Measurements from ENCODE around the gene NDUFB4. TPM values are rescaled to one million over a fixed set of nuclear protein-coding genes. Genes with fewer than 3 reads are reported as not detected.

NDUFB4 gene
- total and polyA plus RNA-seq, 9 of the 15 experiments (the other 6 are each of a cell fraction or from before 2014, with no cell fraction given) = 124 to 670 (median 227) TPM

DNA sequence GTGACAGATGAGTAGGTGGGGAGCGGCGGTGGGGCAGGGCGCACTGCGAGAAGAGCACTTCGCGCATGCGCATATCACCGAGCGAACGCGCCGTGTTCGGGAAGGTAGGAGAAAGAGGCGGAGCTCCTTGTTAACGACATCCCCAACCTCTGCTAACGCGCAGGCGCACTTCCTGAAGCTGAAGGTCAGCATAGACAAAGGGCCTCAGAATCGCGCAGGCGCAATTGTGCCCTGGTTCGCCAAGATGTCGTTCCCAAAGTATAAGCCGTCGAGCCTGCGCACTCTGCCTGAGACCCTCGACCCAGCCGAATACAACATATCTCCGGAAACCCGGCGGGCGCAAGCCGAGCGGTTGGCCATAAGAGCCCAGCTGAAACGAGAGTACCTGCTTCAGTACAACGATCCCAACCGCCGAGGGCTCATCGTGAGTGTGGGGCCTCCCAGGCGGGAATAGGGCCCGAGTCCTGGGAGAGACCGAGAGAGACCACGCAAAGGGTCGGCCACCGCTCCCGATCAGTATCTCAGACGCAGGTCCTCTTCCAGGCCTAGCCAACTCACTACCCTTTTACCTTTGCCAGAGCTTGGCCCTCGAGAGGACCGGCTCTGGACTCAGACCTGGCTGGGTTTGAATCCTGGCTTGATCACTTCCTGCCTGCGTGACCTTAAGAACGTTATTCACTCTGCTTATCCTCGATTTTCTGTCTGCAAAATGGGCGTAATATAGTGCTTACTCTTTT is at the start of gene NDUFB4 (continued):
- TF ChIP-seq POLR3A (IDR thresholded peaks at IDR 0.05; ENCODE audit: borderline replicate concordance, extremely low read depth, insufficient read depth, insufficient read length) = no peak
- no peak for TF ChIP-seq ZNF274 (IDR thresholded peaks at IDR 0.05; ENCODE audit: borderline replicate concordance, low read depth, low read length)
- TF ChIP-seq, protein P1, sequence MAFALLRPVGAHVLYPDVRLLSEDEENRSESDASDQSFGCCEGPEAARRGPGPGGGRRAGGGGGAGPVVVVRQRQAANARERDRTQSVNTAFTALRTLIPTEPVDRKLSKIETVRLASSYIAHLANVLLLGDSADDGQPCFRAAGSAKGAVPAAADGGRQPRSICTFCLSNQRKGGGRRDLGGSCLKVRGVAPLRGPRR (CRISPR knock-in tag; IDR thresholded peaks at IDR 0.05) = no peak
- TF ChIP-seq SAFB (IDR thresholded peaks at IDR 0.05; ENCODE audit: borderline replicate concordance, low read depth, low read length) = no peak
- TF ChIP-seq SMC3 (conservative IDR thresholded peaks at IDR 0.05; ENCODE audit: insufficient read depth, low read depth, low read length) = no peak
- TF ChIP-seq, protein P2, sequence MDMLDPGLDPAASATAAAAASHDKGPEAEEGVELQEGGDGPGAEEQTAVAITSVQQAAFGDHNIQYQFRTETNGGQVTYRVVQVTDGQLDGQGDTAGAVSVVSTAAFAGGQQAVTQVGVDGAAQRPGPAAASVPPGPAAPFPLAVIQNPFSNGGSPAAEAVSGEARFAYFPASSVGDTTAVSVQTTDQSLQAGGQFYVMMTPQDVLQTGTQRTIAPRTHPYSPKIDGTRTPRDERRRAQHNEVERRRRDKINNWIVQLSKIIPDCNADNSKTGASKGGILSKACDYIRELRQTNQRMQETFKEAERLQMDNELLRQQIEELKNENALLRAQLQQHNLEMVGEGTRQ (CRISPR knock-in tag; IDR thresholded peaks at IDR 0.05) = no peak
- TF ChIP-seq KAT8 (IDR thresholded peaks at IDR 0.05; ENCODE audit: low read depth) = no peak
- no peak for TF ChIP-seq HDAC3 (IDR thresholded peaks at IDR 0.05; ENCODE audit: borderline replicate concordance, partially characterized antibody)
- no peak for TF ChIP-seq NR4A1 (CRISPR knock-in tag; IDR thresholded peaks at IDR 0.05)
- no peak for TF ChIP-seq NR4A1 (tag; IDR thresholded peaks at IDR 0.05)
- TF ChIP-seq ZNF75A (CRISPR knock-in tag; IDR thresholded peaks at IDR 0.05) = no peak
- no peak for TF ChIP-seq ZNF561 (CRISPR knock-in tag; conservative IDR thresholded peaks at IDR 0.05)
- TF ChIP-seq EWSR1 (IDR thresholded peaks at IDR 0.05; ENCODE audit: borderline replicate concordance, low read depth, partially characterized antibody) = no peak
- TF ChIP-seq PCBP1 (IDR thresholded peaks at IDR 0.05; ENCODE audit: low read depth, low read length, poor library complexity, severe bottlenecking) = no peak
- TF ChIP-seq, protein P3, sequence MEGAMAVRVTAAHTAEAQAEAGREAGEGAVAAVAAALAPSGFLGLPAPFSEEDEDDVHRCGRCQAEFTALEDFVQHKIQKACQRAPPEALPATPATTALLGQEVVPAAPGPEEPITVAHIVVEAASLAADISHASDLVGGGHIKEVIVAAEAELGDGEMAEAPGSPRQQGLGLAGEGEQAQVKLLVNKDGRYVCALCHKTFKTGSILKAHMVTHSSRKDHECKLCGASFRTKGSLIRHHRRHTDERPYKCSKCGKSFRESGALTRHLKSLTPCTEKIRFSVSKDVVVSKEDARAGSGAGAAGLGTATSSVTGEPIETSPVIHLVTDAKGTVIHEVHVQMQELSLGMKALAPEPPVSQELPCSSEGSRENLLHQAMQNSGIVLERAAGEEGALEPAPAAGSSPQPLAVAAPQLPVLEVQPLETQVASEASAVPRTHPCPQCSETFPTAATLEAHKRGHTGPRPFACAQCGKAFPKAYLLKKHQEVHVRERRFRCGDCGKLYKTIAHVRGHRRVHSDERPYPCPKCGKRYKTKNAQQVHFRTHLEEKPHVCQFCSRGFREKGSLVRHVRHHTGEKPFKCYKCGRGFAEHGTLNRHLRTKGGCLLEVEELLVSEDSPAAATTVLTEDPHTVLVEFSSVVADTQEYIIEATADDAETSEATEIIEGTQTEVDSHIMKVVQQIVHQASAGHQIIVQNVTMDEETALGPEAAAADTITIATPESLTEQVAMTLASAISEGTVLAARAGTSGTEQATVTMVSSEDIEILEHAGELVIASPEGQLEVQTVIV (CRISPR knock-in tag; IDR thresholded peaks at IDR 0.05; ENCODE audit: borderline replicate concordance) = no peak
- TF ChIP-seq, protein P4, sequence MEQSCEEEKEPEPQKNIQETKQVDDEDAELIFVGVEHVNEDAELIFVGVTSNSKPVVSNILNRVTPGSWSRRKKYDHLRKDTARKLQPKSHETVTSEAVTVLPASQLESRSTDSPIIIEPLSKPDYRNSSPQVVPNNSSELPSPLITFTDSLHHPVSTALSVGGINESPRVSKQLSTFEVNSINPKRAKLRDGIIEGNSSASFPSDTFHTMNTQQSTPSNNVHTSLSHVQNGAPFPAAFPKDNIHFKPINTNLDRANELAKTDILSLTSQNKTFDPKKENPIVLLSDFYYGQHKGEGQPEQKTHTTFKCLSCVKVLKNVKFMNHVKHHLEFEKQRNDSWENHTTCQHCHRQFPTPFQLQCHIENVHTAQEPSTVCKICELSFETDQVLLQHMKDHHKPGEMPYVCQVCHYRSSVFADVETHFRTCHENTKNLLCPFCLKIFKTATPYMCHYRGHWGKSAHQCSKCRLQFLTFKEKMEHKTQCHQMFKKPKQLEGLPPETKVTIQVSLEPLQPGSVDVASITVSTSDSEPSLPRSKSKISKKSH (CRISPR knock-in tag; IDR thresholded peaks at IDR 0.05) = no peak
- TF ChIP-seq, protein P5, sequence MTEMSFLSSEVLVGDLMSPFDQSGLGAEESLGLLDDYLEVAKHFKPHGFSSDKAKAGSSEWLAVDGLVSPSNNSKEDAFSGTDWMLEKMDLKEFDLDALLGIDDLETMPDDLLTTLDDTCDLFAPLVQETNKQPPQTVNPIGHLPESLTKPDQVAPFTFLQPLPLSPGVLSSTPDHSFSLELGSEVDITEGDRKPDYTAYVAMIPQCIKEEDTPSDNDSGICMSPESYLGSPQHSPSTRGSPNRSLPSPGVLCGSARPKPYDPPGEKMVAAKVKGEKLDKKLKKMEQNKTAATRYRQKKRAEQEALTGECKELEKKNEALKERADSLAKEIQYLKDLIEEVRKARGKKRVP (CRISPR knock-in tag; IDR thresholded peaks at IDR 0.05) = no peak
- TF ChIP-seq ZBTB8A (IDR thresholded peaks at IDR 0.05; ENCODE audit: partially characterized antibody) = no peak
- TF ChIP-seq, protein P6, sequence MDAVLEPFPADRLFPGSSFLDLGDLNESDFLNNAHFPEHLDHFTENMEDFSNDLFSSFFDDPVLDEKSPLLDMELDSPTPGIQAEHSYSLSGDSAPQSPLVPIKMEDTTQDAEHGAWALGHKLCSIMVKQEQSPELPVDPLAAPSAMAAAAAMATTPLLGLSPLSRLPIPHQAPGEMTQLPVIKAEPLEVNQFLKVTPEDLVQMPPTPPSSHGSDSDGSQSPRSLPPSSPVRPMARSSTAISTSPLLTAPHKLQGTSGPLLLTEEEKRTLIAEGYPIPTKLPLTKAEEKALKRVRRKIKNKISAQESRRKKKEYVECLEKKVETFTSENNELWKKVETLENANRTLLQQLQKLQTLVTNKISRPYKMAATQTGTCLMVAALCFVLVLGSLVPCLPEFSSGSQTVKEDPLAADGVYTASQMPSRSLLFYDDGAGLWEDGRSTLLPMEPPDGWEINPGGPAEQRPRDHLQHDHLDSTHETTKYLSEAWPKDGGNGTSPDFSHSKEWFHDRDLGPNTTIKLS (IDR thresholded peaks at IDR 0.05; ENCODE audit: borderline replicate concordance, low read depth) = no peak

Measured in K562 (cell line).